Liver (tissue), 9 donors: ENCODE measurements around the gene SH2D7. TPM values are rescaled to one million over a fixed set of nuclear protein-coding genes. Genes with fewer than 3 reads are reported as not detected.
"Not testable (repeated sequence)": the region's sequence is repeated elsewhere in the genome, so short reads cannot be mapped to it uniquely, and the experiment has no call there.

Source experiments
- DNase-seq: peaks from one replicate; pipeline ENCODE4 v3.0.0-alpha.2; 2017; ENCODE audit warnings: low spot score
- H3K27ac ChIP-seq, 2 donors: one replicate each; pipeline ENCODE4 v1.7.0; 2013; ENCODE audit warnings: inconsistent platforms in 2 of 2, low read length in 2 of 2, control low read depth in 1 of 2, low read depth in 1 of 2, mild to moderate bottlenecking in 1 of 2
- H3K27me3 ChIP-seq, 4 donors: one replicate each; pipeline versions ENCODE4 v1.6.1 to v1.7.0; 2013; ENCODE audit warnings: low read length in 3 of 4, inconsistent platforms in 1 of 4, mild to moderate bottlenecking in 1 of 4, moderate library complexity in 1 of 4; ENCODE audit not compliant: control insufficient read depth in 4 of 4, insufficient read depth in 4 of 4
- H3K36me3 ChIP-seq, 4 donors: one replicate each; pipeline versions ENCODE4 v1.6.1 to v1.7.0; 2013; ENCODE audit warnings: low read length in 3 of 4, mild to moderate bottlenecking in 3 of 4, low read depth in 1 of 4, moderate library complexity in 1 of 4; ENCODE audit not compliant: control insufficient read depth in 4 of 4, insufficient read depth in 3 of 4
- H3K4me1 ChIP-seq, 4 donors: one replicate each; pipeline versions ENCODE4 v1.6.1 to v1.7.0; 2013; ENCODE audit warnings: low read length in 3 of 4, mild to moderate bottlenecking in 3 of 4, moderate library complexity in 1 of 4; ENCODE audit not compliant: control insufficient read depth in 4 of 4, insufficient read depth in 4 of 4
- H3K4me3 ChIP-seq, 3 donors: one replicate each; pipeline versions ENCODE4 v1.6.1 to v1.7.0; 2013; ENCODE audit warnings: low read length in 3 of 3, control low read depth in 1 of 3, low read depth in 1 of 3, mild to moderate bottlenecking in 1 of 3
- H3K9ac ChIP-seq, 2 donors: one replicate each; pipeline ENCODE4 v1.7.0; 2013; ENCODE audit warnings: low read length in 2 of 2, mild to moderate bottlenecking in 2 of 2, moderate library complexity in 2 of 2, control low read depth in 1 of 2, low read depth in 1 of 2
- H3K9me3 ChIP-seq, 4 donors: one replicate each; pipeline versions ENCODE4 v1.6.1 to v1.7.0; 2013; ENCODE audit warnings: low read length in 3 of 4; ENCODE audit not compliant: control insufficient read depth in 4 of 4
- EGR1 ChIP-seq, 2 donors: IDR thresholded peaks; 2 replicates each; pipeline ENCODE4 v1.6.1; 2016 to 2018; ENCODE audit warnings: antibody characterized with exemption in 2 of 2, low read depth in 2 of 2
- FOXA1 ChIP-seq: IDR thresholded peaks from 2 replicates; pipeline ENCODE4 v1.6.1; 2016; ENCODE audit warnings: antibody characterized with exemption
- GABPA ChIP-seq, 2 donors: IDR thresholded peaks in 1 of 2; conservative IDR thresholded peaks in 1 of 2; 2 replicates each; pipeline ENCODE4 v1.6.1; 2016; ENCODE audit warnings: antibody characterized with exemption in 2 of 2, mild to moderate bottlenecking in 1 of 2, moderate library complexity in 1 of 2
- HNF4A ChIP-seq, 2 donors: conservative IDR thresholded peaks; 2 replicates each; pipeline ENCODE4 v1.6.1; 2016; ENCODE audit warnings: antibody characterized with exemption in 2 of 2, mild to moderate bottlenecking in 2 of 2
- HNF4G ChIP-seq: IDR thresholded peaks from 2 replicates; pipeline ENCODE4 v1.6.1; 2016; ENCODE audit warnings: antibody characterized with exemption
- JUND ChIP-seq, 2 donors: IDR thresholded peaks; 2 replicates each; pipeline ENCODE4 v1.6.1; 2016; ENCODE audit warnings: antibody characterized with exemption in 2 of 2
- RAD21 ChIP-seq, 2 donors: IDR thresholded peaks; 2 replicates each; pipeline ENCODE4 v1.6.1; 2016; ENCODE audit warnings: antibody characterized with exemption in 2 of 2, mild to moderate bottlenecking in 2 of 2
- RXRA ChIP-seq, 2 donors: IDR thresholded peaks; 2 replicates each; pipeline ENCODE4 v1.6.1; 2017 to 2018; ENCODE audit warnings: antibody characterized with exemption in 2 of 2, mild to moderate bottlenecking in 1 of 2
- SP1 ChIP-seq: IDR thresholded peaks from 2 replicates; pipeline ENCODE4 v1.6.1; 2018; ENCODE audit warnings: antibody characterized with exemption, mild to moderate bottlenecking
- TAF1 ChIP-seq: conservative IDR thresholded peaks from 2 replicates; pipeline ENCODE4 v1.6.1; 2016; ENCODE audit warnings: antibody characterized with exemption, mild to moderate bottlenecking
- YY1 ChIP-seq: IDR thresholded peaks from 2 replicates; pipeline ENCODE4 v1.6.1; 2016; ENCODE audit warnings: antibody characterized with exemption, mild to moderate bottlenecking
- WGBS: extraction: QIAGEN DNeasy Blood & Tissue Kit; methylation state at CpG from one replicate; pipeline ENCODE4 v1.1.7; 2013; 5-methylcytosine and 5-hydroxymethylcytosine counted together
- polyA plus RNA-seq, 2 donors: library from polyadenylated mRNA; stranded (reverse) in 1 of 2; unstranded in 1 of 2; fragments of 200-250 nt in 1 of 2; fragments of >200 nt in 1 of 2; fragmentation: Nextera tagmentation in 1 of 2; extraction: Ambion mirVana in 1 of 2; gene quantifications; one replicate each; pipeline versions ENCODE4 v1.2.1 to v1.2.3, GENCODE V29; 2013 to 2015
- total RNA-seq, 2 donors: library from RNA; depleted of rRNA; stranded (reverse); fragments of >200 nt; gene quantifications; one replicate each; pipeline ENCODE4 v1.2.3, GENCODE V29; 2014
- TF ChIP-seq, protein P1 (sequence below): IDR thresholded peaks from 2 replicates; pipeline ENCODE4 v1.6.1; 2016; ENCODE audit warnings: antibody characterized with exemption
- TF ChIP-seq, protein P2 (sequence below): IDR thresholded peaks from 2 replicates; pipeline ENCODE4 v1.6.1; 2016; ENCODE audit warnings: antibody characterized with exemption
- TF ChIP-seq, protein P3 (sequence below): IDR thresholded peaks from 2 replicates; pipeline ENCODE4 v1.6.1; 2016; ENCODE audit warnings: antibody characterized with exemption, mild to moderate bottlenecking
- TF ChIP-seq, protein P4 (sequence below): fragments of 150-350 bp; IDR thresholded peaks from 2 replicates; pipeline ENCODE4 v1.5.1; 2017; ENCODE audit warnings: improper control_type of control experiment, low read depth, low read length; ENCODE audit not compliant: missing input control
- TF ChIP-seq, protein P5 (sequence below): IDR thresholded peaks from 2 replicates; pipeline ENCODE4 v1.6.1; 2016; ENCODE audit warnings: antibody characterized with exemption
- donor health status: healthy.
- donor health status: healthy.
- donor health status: healthy.
- donor health status: healthy.
- donor health status: healthy.

The SH2D7 gene
- total and polyA plus RNA-seq, 4 donors: not detected

DNA sequence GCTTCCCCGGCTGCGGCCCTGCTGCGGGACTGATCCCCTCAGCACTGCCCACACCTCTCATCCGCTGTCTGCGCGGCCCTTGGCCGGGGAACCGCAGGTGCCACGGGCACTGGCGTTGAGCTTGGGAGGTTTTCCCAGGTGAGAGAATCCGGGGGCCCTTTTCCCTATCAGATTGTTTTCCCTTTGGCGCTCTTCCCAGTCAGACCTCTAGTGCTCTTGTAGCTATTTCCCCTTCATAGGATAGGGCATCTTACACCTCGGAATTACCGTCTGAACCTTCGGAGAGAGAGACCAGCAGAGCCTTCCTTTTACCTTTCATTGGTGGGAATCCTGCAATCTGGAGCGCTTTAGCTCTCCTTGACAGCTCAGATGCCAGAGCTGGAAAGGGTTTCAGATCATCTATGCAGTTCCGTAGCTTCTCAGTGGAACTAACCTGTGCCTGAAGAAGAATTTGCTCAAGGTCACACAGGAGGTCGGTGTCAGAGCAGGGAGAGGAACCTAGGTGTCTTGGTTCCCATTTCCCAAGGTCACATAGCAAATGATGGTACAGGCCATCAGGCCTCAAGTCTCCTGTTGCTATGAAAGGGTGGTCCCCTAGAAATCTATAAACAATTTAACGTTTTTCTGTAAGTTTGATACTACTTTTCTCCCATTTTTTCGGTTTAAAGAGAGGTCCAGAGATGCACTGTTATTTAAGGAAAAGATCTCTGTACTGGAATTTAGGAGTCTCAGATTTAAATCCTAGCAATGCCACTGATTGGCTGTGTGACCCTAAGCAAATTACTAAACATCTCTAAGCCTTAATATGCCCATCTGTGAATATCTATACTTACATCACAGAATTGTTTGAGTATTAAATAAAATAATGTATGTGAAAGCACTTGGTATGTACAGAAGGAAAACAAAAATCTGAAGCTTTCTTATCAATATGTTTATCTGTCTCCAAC lies 57.7 kb downstream of the SH2D7 start:
- no peak for DNase-seq
- Histone ChIP-seq H3K9ac (peak overlapping the region; percentile 80 to 88), H3K4me3 (peak overlapping the region; percentile 62 to 92 (median 86)), H3K9me3 (no peaks in the 10 kb centered on the region), H3K27ac (peak overlapping the region; percentile 77 to 83), H3K4me1 (peaks cover 4 to 21% (median 8%) of the 10 kb centered on the region in 4 donors), H3K27me3 (no peaks in the 10 kb centered on the region), H3K36me3 (no peaks in the 10 kb centered on the region)
- 10% methylated on average over 20 of the region's 20 CpGs for WGBS
- no peak for TF ChIP-seq RAD21 (IDR thresholded peaks at IDR 0.05)
- TF ChIP-seq TAF1: no peak
- TF ChIP-seq, protein P1, sequence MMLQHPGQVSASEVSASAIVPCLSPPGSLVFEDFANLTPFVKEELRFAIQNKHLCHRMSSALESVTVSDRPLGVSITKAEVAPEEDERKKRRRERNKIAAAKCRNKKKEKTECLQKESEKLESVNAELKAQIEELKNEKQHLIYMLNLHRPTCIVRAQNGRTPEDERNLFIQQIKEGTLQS: no peak
- no peak for TF ChIP-seq FOXA1
- TF ChIP-seq JUND (IDR thresholded peaks at IDR 0.05): no peak
- TF ChIP-seq HNF4G: no peak
- no peak for TF ChIP-seq EGR1 (IDR thresholded peaks at IDR 0.05; ENCODE audit: low read depth in 2 of 2)
- TF ChIP-seq, protein P2, sequence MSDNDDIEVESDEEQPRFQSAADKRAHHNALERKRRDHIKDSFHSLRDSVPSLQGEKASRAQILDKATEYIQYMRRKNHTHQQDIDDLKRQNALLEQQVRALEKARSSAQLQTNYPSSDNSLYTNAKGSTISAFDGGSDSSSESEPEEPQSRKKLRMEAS: no peak
- TF ChIP-seq, protein P3, sequence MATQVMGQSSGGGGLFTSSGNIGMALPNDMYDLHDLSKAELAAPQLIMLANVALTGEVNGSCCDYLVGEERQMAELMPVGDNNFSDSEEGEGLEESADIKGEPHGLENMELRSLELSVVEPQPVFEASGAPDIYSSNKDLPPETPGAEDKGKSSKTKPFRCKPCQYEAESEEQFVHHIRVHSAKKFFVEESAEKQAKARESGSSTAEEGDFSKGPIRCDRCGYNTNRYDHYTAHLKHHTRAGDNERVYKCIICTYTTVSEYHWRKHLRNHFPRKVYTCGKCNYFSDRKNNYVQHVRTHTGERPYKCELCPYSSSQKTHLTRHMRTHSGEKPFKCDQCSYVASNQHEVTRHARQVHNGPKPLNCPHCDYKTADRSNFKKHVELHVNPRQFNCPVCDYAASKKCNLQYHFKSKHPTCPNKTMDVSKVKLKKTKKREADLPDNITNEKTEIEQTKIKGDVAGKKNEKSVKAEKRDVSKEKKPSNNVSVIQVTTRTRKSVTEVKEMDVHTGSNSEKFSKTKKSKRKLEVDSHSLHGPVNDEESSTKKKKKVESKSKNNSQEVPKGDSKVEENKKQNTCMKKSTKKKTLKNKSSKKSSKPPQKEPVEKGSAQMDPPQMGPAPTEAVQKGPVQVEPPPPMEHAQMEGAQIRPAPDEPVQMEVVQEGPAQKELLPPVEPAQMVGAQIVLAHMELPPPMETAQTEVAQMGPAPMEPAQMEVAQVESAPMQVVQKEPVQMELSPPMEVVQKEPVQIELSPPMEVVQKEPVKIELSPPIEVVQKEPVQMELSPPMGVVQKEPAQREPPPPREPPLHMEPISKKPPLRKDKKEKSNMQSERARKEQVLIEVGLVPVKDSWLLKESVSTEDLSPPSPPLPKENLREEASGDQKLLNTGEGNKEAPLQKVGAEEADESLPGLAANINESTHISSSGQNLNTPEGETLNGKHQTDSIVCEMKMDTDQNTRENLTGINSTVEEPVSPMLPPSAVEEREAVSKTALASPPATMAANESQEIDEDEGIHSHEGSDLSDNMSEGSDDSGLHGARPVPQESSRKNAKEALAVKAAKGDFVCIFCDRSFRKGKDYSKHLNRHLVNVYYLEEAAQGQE: no peak
- TF ChIP-seq YY1: no peak
- no peak for TF ChIP-seq RXRA (IDR thresholded peaks at IDR 0.05)
- TF ChIP-seq GABPA (IDR thresholded peaks at IDR 0.05 in 1 of 2, conservative IDR thresholded peaks at IDR 0.05 in 1 of 2): no peak
- TF ChIP-seq, protein P4, sequence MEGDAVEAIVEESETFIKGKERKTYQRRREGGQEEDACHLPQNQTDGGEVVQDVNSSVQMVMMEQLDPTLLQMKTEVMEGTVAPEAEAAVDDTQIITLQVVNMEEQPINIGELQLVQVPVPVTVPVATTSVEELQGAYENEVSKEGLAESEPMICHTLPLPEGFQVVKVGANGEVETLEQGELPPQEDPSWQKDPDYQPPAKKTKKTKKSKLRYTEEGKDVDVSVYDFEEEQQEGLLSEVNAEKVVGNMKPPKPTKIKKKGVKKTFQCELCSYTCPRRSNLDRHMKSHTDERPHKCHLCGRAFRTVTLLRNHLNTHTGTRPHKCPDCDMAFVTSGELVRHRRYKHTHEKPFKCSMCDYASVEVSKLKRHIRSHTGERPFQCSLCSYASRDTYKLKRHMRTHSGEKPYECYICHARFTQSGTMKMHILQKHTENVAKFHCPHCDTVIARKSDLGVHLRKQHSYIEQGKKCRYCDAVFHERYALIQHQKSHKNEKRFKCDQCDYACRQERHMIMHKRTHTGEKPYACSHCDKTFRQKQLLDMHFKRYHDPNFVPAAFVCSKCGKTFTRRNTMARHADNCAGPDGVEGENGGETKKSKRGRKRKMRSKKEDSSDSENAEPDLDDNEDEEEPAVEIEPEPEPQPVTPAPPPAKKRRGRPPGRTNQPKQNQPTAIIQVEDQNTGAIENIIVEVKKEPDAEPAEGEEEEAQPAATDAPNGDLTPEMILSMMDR: no peak
- TF ChIP-seq SP1: no peak
- TF ChIP-seq HNF4A (conservative IDR thresholded peaks at IDR 0.05): no peak
- TF ChIP-seq, protein P5, sequence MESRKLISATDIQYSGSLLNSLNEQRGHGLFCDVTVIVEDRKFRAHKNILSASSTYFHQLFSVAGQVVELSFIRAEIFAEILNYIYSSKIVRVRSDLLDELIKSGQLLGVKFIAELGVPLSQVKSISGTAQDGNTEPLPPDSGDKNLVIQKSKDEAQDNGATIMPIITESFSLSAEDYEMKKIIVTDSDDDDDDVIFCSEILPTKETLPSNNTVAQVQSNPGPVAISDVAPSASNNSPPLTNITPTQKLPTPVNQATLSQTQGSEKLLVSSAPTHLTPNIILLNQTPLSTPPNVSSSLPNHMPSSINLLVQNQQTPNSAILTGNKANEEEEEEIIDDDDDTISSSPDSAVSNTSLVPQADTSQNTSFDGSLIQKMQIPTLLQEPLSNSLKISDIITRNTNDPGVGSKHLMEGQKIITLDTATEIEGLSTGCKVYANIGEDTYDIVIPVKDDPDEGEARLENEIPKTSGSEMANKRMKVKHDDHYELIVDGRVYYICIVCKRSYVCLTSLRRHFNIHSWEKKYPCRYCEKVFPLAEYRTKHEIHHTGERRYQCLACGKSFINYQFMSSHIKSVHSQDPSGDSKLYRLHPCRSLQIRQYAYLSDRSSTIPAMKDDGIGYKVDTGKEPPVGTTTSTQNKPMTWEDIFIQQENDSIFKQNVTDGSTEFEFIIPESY: no peak

DNA sequence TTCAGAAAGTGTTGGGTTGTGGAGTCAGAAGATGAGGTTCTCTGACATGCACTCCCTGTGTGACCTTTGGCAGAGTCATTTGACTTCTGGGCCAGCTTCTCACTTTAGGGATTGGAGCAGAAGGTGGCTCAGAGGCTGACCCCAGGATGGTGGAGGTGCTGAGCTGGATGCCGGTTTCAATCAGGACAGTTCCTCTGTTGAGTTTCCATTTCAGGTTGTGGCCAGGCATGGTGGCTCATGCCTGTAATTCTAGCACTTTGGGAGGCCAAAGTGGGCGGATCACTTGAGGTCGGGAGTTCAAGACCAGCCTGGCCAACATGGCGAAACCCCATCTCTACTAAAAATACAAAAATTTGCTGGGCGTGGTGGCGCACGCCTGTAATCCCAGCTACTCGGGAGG lies 58.7 kb downstream of the SH2D7 start:
- not testable (repeated sequence) for H3K27ac ChIP-seq, H3K9ac ChIP-seq, H3K27me3 ChIP-seq, H3K36me3 ChIP-seq, H3K4me3 ChIP-seq, DNase-seq, H3K9me3 ChIP-seq
- WGBS: 98% methylated on average over 8 of the region's 8 CpGs
- peaks cover 4 to 21% (median 8%) of the 10 kb centered on the region in 4 donors for H3K4me1 ChIP-seq
